ENCODE results near the gene HERC2.
"Not testable (repeated sequence)": the region's sequence is repeated elsewhere in the genome, so short reads cannot be mapped to it uniquely, and the experiment has no call there.

Gene HERC2

GRCh38 chr15:28227303-28227702 is 94.7 kb downstream of the HERC2 start:
- DNase-seq (ENCODE audit: low read depth), result not testable (repeated sequence)

GRCh38 chr15:28222612-28223011 is 99.4 kb downstream of the HERC2 start:
- not testable (repeated sequence) for DNase-seq (ENCODE audit: low read depth)

DNA sequence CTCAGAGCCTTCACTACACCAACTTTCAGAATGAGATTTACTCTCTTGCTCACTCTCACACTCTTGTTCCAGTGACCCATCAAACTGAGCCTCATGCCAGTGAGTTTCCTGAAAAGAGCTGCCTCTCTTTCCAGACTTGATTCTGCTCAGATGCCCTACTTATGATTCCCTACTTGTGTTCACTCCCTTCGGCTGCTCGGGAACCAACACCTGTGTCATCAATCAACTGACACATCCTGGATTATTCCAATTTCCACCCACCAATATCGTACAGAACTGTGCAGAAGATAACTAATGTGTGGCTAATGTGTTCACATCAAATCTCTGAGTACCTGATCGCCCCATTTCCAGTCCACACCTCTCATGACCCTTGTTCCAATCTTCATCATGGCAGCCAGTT is 100.3 kb downstream of the HERC2 start:
- DNase-seq (ENCODE audit: low read depth), result not testable (repeated sequence)

GRCh38 chr15:28219116-28219515 is 102.9 kb downstream of the HERC2 start:
- DNase-seq (ENCODE audit: low read depth), result no peak

- DNase-seq (ENCODE audit: low read depth), result not testable (repeated sequence)
Measured at GRCh38 chr15:28216946-28217546, 104.9 kb downstream of the HERC2 start.

DNA sequence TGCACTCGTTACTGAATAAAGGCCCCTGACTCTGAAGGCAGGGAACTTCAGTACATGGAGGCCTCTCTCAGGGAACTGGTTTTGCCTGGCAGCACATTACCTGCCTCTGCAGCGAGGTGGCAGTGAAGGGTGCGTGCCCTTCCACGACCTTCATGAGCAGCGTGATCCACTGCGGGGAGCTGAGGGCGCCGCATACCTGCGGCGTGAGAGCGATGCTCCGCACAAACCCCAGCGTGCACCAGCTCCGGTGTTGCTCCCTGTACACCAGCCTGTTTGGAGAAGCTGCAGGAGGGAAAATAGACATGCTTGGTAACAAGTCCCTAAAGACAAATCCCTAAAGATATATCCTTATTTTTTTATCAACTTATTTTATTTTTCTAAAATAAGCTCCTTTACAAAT is 106.5 kb downstream of the HERC2 start:
- not testable (repeated sequence) for DNase-seq (ENCODE audit: low read depth)

DNA sequence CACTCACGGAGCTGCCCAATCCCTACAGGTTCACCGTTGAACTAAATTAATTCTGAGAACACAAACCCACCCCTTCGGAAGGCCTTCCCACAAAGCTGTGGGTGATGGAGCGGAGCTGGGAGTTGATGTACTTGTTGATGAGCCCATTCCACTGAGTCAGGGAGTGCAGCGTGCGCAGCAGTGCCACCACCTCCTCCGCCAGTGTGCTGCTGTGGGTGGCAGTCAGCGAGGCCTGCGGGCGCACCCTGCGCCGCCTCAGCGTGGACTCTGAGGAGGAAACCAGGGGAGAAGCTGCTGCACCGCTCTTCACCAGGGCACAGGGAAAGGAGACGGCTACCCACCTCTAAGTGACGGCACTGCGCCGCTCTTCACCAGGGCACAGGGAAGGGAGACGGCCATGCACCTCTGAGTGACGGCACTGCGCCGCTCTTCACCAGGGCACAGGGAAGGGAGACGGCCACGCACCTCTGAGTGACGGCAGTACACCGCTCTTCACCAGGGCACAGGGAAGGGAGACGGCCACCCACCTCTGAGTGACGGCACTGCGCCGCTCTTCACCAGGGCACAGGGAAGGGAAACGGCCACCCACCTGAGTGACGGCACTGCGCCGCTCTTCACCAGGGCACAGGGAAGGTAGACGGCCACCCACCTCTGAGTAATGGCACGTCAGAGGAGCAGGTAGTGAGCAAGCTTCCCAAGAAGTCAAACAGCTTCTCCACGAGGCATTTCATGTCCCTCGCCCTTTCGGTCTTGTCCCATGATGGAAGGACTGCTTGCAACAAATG is 107.8 kb downstream of the HERC2 start:
- DNase-seq (ENCODE audit: low read depth), result not testable (repeated sequence)

- not testable (repeated sequence) for DNase-seq (ENCODE audit: low read depth)
Measured at GRCh38 chr15:28213393-28213792, 108.6 kb downstream of the HERC2 start.

DNA sequence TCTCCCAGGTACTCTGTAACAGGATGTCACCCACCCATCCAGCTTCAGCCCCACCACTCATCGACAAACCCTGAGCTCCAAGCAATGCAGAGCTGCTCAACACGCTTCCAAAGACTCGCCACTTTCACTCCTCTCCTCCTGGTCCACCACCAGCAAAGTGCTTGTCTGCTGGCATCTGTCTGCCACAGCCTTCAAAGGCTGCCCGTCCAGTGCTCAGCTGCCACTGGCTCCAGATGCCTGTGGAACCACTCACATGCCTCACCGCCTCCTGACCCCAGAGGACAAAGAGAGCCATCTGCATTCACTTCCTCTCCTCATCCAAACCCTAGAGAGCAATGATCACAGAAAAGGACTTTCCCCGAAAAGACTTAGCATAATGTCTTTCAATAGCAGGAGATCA is 113.4 kb downstream of the HERC2 start:
- no peak for DNase-seq (ENCODE audit: low read depth)

- DNase-seq (ENCODE audit: low read depth), result not testable (repeated sequence)
Measured at GRCh38 chr15:28205640-28206039, 116.3 kb downstream of the HERC2 start.

GRCh38 chr15:28203055-28203828 is 118.7 kb downstream of the HERC2 start:
- not testable (repeated sequence) for DNase-seq (ENCODE audit: low read depth)

GRCh38 chr15:28202124-28202523 is 119.9 kb downstream of the HERC2 start:
- DNase-seq (ENCODE audit: low read depth), result not testable (repeated sequence)

DNA sequence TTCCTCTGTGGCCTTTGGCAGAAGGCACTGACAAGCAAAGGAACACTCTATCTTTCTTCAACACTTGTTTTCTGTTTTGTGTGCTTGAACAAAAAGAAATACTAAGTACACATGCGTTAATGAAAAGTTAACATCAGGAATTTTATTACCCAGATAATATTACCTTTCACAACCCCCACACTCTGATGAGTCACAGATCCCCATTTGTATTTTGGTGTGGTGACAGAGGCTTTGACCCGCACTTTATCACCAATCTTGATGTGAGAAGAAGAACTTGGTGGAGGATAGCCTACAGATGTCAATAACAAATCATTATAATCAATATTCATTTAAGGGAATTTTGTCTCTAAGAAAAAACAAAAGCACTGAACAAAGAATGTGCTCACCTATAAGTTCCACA is 123.8 kb downstream of the HERC2 start:
- DNase-seq (ENCODE audit: low read depth), result not testable (repeated sequence)

DNA sequence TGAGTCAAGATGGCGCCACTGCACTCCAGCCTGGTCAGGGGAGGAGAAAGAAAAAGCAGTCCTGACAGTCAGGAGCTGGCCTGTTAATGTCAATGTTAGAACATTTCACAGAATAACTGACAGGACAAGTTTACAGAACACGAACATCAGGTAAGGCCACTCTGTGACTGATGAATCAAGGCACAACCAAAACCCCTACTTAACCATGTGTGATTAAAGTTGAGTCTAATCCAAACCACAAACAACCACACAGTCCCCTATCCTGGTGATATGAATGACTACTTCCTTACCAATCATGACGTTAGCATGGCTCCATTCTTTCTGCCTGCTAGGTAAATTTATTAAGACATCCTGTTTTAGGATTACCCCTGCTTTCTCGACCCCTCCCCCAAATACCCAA is 124.3 kb downstream of the HERC2 start:
- not testable (repeated sequence) for DNase-seq (ENCODE audit: low read depth)

DNA sequence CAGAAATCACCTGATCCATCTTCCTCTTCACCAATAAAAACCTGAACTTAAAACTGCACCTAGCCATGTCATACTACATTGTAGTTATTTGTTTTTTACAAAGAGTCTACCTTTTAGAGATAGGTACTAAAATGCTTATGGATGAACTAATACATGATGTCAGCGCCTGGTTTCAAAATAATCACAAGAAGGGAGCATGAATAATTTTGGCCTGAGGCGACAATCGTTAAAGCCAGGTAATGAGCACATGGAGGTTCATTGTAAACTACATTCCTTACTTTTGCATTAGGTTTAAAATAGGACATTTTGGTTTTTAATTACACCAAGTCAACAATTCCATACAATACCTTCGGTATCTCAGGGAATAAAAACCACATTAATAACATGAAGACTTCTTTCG is 125.4 kb downstream of the HERC2 start:
- not testable (repeated sequence) for DNase-seq (ENCODE audit: low read depth)

GRCh38 chr15:28192772-28193171 is 129.2 kb downstream of the HERC2 start:
- no peak for DNase-seq (ENCODE audit: low read depth)

- no peak for DNase-seq (ENCODE audit: low read depth)
Measured at GRCh38 chr15:28191832-28192231, 130.1 kb downstream of the HERC2 start.

DNA sequence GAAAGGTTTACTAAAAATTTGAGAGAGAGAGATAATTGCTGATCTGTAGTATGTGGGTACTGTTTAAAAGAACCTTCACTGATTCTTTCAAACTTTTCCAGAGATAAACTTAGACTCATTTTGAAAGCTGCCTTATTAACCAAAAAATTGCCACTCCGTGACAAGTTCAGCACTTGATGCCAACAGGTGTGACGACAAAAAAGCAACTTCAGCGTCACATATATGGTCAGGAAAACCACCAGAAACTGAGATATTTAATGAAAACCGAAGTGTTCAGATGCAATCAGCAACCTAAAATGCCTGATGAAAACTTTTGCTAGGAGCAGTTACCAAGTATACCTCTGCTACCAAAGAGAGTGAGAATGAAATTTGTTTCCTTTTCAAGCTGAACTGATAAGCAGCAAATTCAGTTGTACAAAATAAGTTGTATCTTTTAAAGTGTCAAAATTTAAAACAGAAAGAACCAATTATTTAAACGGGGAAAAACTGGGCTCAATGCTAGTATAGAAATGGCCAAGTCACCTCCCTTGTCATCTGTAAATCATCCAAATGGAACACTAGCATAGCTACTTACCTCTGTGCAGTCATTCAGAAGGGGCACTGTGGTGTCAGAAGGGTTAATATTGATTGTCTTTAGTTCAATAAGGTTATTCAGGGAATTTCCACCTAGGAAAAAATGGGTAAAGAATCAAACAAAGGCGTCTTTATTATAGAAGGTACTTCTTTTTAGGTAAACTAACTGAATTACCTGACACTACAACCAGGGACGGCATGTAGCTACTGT is 131.4 kb downstream of the HERC2 start:
- DNase-seq (ENCODE audit: low read depth), result no peak

DNA sequence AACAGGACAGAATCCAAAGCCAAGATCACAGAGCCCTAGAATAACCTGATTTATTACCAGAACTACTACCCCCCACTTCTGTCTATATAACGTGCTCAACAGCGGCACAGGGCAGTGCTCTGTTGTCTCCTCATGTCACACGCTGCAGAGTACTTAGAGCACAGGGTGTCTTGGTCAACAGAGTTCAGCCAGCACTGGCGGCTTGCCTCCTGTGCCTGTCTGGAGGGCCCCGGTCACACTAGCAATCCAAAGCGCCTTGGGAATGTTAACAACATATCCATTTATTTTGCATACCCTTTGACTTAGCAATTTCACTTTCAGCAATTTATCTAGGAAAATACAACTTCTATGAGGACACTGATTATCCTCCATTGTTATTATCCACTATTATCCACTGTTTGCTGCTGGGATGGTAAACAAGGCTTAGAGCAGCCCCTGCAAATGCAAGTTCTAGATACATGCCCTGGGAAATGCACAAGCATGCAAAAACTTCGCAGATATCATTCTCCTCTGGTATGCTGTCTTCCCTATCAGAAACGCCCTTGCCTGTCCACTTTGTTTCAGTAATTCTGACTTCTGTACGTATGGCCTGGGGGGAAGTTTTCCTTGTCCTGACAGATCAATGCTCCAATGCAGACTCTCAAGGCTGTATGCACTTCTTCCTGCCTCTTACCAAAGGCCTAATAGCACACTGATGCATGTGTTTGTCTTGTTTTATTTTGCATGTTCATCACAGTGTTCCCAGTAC is 136.7 kb downstream of the HERC2 start:
- DNase-seq (ENCODE audit: low read depth), result no peak

DNA sequence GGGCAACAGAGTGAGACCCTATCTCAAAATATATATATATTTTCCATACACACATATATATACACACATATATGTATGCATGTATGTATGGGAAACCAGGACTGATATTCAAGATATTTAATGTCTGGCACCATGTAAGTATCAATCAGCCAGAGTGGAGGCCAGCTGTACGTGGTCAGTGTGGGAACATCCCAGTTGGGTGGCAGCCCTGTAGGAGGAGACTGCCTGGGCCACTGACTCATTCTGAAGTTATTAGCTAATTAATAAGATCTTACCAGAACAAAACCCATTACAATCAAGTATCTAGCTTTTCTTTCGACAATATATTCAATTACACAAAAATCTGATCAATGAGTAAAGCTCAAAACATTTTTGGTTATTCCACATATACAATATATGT is 137.8 kb downstream of the HERC2 start:
- no peak for DNase-seq (ENCODE audit: low read depth)

GRCh38 chr15:28182731-28183130 is 139.2 kb downstream of the HERC2 start:
- DNase-seq (ENCODE audit: low read depth), result no peak

Measured in stimulated activated CD8-positive, alpha-beta memory T cell treated with anti-CD3 and anti-CD28 coated beads, Interleukin-7, amount 100 ng/mL, for 24 hours (primary cell).